H1 (cell line): Measurements from ENCODE around the gene NPFF. TPM values are rescaled to one million over a fixed set of nuclear protein-coding genes. Genes with fewer than 3 reads are reported as not detected.

Experiments used
- CTCF ChIA-PET: fragments of 300-600 bp; sonication (Branson Sonifier 250); formaldehyde crosslinking; loops from one replicate; lab custom pipeline; 2021; ENCODE audit not compliant: partially characterized antibody; lab: Charles Lee
- POLR2A ChIA-PET: fragments of 300-600 bp; sonication (Branson Sonifier 250); formaldehyde crosslinking; loops from one replicate; lab custom pipeline; 2021; ENCODE audit warnings: inconsistent platforms; ENCODE audit not compliant: partially characterized antibody; lab: Charles Lee
- DNase-seq, 2 experiments: peaks; one replicate each; pipeline versions ENCODE4 v3.0.0 to v3.0.0-alpha.2; 2010 to 2022; ENCODE audit warnings: low spot score in 2 of 2, low read depth in 1 of 2, mixed read lengths in 1 of 2
- FAIRE-seq: peaks from 2 replicates; lab custom pipeline; 2011; peaks lifted over from hg19 to GRCh38; lab: Jason Lieb, UNC
- H2AFZ ChIP-seq: 2 replicates; pipeline ENCODE4 v1.8.1; 2012; ENCODE audit warnings: low read length, inconsistent platforms
- H2AK5ac ChIP-seq: 2 replicates; pipeline ENCODE4 v1.6.1; 2013; ENCODE audit warnings: low read depth, low read length
- H2BK120ac ChIP-seq: replicated peaks from 2 replicates; pipeline ENCODE3; 2013; ENCODE audit warnings: low read depth, low read length, inconsistent platforms
- H2BK12ac ChIP-seq: 2 replicates; pipeline ENCODE4 v1.6.1; 2013; ENCODE audit warnings: low read depth, low read length
- H2BK15ac ChIP-seq: 2 replicates; pipeline ENCODE4 v1.6.1; 2013; ENCODE audit warnings: low read length
- H2BK20ac ChIP-seq: 2 replicates; pipeline ENCODE4 v1.6.1; 2013; ENCODE audit warnings: low read length
- H2BK5ac ChIP-seq: 2 replicates; pipeline ENCODE4 v1.6.1; 2013; ENCODE audit warnings: low read depth, low read length
- H3K14ac ChIP-seq: 2 replicates; pipeline ENCODE4 v1.6.1; 2013; ENCODE audit warnings: inconsistent platforms; ENCODE audit not compliant: insufficient read length
- H3K18ac ChIP-seq: 2 replicates; pipeline ENCODE4 v1.6.1; 2013; ENCODE audit warnings: low read length; ENCODE audit errors: extremely low read depth
- H3K23ac ChIP-seq: 2 replicates; pipeline ENCODE4 v1.6.1; 2013; ENCODE audit warnings: inconsistent platforms; ENCODE audit not compliant: insufficient read length
- H3K23me2 ChIP-seq: 2 replicates; pipeline ENCODE4 v1.6.1; 2013; ENCODE audit warnings: low read depth, low read length
- H3K27ac ChIP-seq: 2 replicates; pipeline ENCODE4 v1.6.1; 2011; ENCODE audit warnings: low read depth, low read length, inconsistent platforms
- H3K27me3 ChIP-seq, 4 experiments: replicated peaks in 1 of 4; 1 replicate in 1 of 4; 2 replicates in 3 of 4; pipeline versions ENCODE4 v1.6.1 to v1.8.1; 2011 to 2013; ENCODE audit warnings: low read length in 3 of 4, mild to moderate bottlenecking in 3 of 4, inconsistent platforms in 2 of 4, mixed read lengths in 2 of 4, moderate library complexity in 1 of 4; ENCODE audit not compliant: control insufficient read depth in 3 of 4, insufficient read depth in 3 of 4; ENCODE audit errors: extremely low read depth in 1 of 4
- H3K36me3 ChIP-seq, 4 experiments: 2 replicates each; pipeline versions ENCODE4 v1.6.1 to v1.8.1; 2011 to 2013; ENCODE audit warnings: mild to moderate bottlenecking in 4 of 4, low read length in 3 of 4, moderate library complexity in 2 of 4, control low read depth in 1 of 4, inconsistent platforms in 1 of 4; ENCODE audit not compliant: insufficient read depth in 4 of 4, control insufficient read depth in 2 of 4
- H3K4ac ChIP-seq: replicated peaks from 2 replicates; pipeline ENCODE3; 2013; ENCODE audit warnings: low read length, low read depth, mixed read lengths, inconsistent platforms; ENCODE audit not compliant: insufficient read length
- H3K4me1 ChIP-seq, 4 experiments: replicated peaks in 1 of 4; 1 replicate in 1 of 4; 2 replicates in 3 of 4; pipeline versions ENCODE4 v1.6.1 to v1.8.1; 2011 to 2013; ENCODE audit warnings: low read length in 3 of 4, inconsistent platforms in 2 of 4, mixed read lengths in 1 of 4; ENCODE audit not compliant: insufficient read depth in 4 of 4, control insufficient read depth in 3 of 4
- H3K4me2 ChIP-seq, 2 experiments: 2 replicates each; pipeline versions ENCODE4 v1.6.1 to v1.8.1; 2011 to 2013; ENCODE audit warnings: low read depth in 2 of 2, low read length in 2 of 2, control low read depth in 1 of 2, inconsistent platforms in 1 of 2, mild to moderate bottlenecking in 1 of 2; ENCODE audit not compliant: insufficient read depth in 1 of 2
- H3K4me3 ChIP-seq, 4 experiments: fragments of 200-600, 300-600 bp in 1 of 4; sonication (generic), shearing (Covaris generic), sonication (Bioruptor Twin) in 1 of 4; 2 replicates each; pipeline versions ENCODE4 v1.5.1 to v1.8.1; 2011 to 2016; ENCODE audit warnings: low read length in 4 of 4, low read depth in 3 of 4, control low read depth in 2 of 4, inconsistent platforms in 2 of 4, mild to moderate bottlenecking in 2 of 4, mixed read lengths in 1 of 4, moderate library complexity in 1 of 4; ENCODE audit not compliant: insufficient read depth in 2 of 4; ENCODE audit errors: extremely low read depth in 1 of 4
- H3K56ac ChIP-seq: replicated peaks from 2 replicates; pipeline ENCODE3; 2013; ENCODE audit warnings: low read depth, mild to moderate bottlenecking, mixed read lengths, low read length, inconsistent platforms; ENCODE audit not compliant: insufficient read length
- H3K79me1 ChIP-seq: 2 replicates; pipeline ENCODE4 v1.6.1; 2013; ENCODE audit warnings: low read depth, low read length, control low read depth
- H3K79me2 ChIP-seq, 2 experiments: 2 replicates each; pipeline versions ENCODE4 v1.6.1 to v1.8.1; 2012 to 2013; ENCODE audit warnings: low read length in 2 of 2, mild to moderate bottlenecking in 2 of 2, inconsistent platforms in 1 of 2; ENCODE audit not compliant: insufficient read depth in 2 of 2, control insufficient read depth in 1 of 2
- H3K9ac ChIP-seq, 4 experiments: replicated peaks in 1 of 4; 1 replicate in 1 of 4; 2 replicates in 3 of 4; pipeline versions ENCODE4 v1.6.1 to v1.8.1; 2011 to 2013; ENCODE audit warnings: low read depth in 3 of 4, low read length in 3 of 4, control low read depth in 2 of 4, mild to moderate bottlenecking in 2 of 4, moderate library complexity in 2 of 4, inconsistent platforms in 1 of 4; ENCODE audit errors: extremely low read depth in 1 of 4
- H3K9me3 ChIP-seq, 2 experiments: 2 replicates each; pipeline versions ENCODE4 v1.6.1 to v1.8.1; 2012 to 2013; ENCODE audit warnings: mild to moderate bottlenecking in 2 of 2, moderate library complexity in 2 of 2, control low read depth in 1 of 2, inconsistent platforms in 1 of 2, low read depth in 1 of 2, low read length in 1 of 2, mixed read lengths in 1 of 2; ENCODE audit not compliant: insufficient read depth in 2 of 2
- H4K20me1 ChIP-seq, 2 experiments: replicated peaks in 1 of 2; 2 replicates each; pipeline versions ENCODE3 to v1.8.1; 2011 to 2013; ENCODE audit warnings: inconsistent platforms in 2 of 2, low read length in 2 of 2, mild to moderate bottlenecking in 1 of 2; ENCODE audit not compliant: insufficient read depth in 2 of 2, control insufficient read depth in 1 of 2
- H4K5ac ChIP-seq: 2 replicates; pipeline ENCODE4 v1.6.1; 2013; ENCODE audit warnings: low read length, low read depth, mixed read lengths, inconsistent platforms; ENCODE audit not compliant: insufficient read length
- H4K8ac ChIP-seq: 2 replicates; pipeline ENCODE4 v1.8.0; 2013; ENCODE audit warnings: mild to moderate bottlenecking, moderate library complexity, low read length, inconsistent platforms; ENCODE audit not compliant: insufficient read depth; ENCODE audit errors: extremely low read depth
- H4K91ac ChIP-seq: replicated peaks from 2 replicates; pipeline ENCODE3; 2013; ENCODE audit warnings: low read length, mixed read lengths, inconsistent platforms; ENCODE audit not compliant: insufficient read length
- CHD2 ChIP-seq: IDR thresholded peaks from 2 replicates; pipeline ENCODE4 v1.6.1; 2012; ENCODE audit warnings: low read length, improper control_type of control experiment
- NRF1 ChIP-seq: IDR thresholded peaks from 2 replicates; pipeline ENCODE4 v1.6.1; 2011; ENCODE audit warnings: mild to moderate bottlenecking, low read depth, low read length, improper control_type of control experiment
- POLR2AphosphoS5 ChIP-seq: IDR thresholded peaks from 2 replicates; pipeline ENCODE4 v1.6.1; 2011; ENCODE audit warnings: low read depth, low read length
- WGBS, 2 experiments: shearing (Covaris generic) in 1 of 2; methylation state at CpG; one replicate each; pipeline versions ENCODE4 v1.1.6 to v1.1.7; 2013 to 2015; ENCODE audit warnings: low lambda C conversion rate in 2 of 2, mixed read lengths in 2 of 2, inconsistent platforms in 1 of 2, low coverage in 1 of 2, missing lambda C conversion rate in 1 of 2; ENCODE audit not compliant: insufficient replicate concordance in 2 of 2, insufficient coverage in 1 of 2, insufficient read length in 1 of 2; ENCODE audit errors: extremely low coverage in 1 of 2, missing lambda C conversion rate in 1 of 2; 5-methylcytosine and 5-hydroxymethylcytosine counted together
- polyA plus RNA-seq, 7 experiments: library from polyadenylated mRNA; depleted of rRNA in 3 of 7; stranded (reverse) in 5 of 7; unstranded in 2 of 7; fragments of >200 nt in 5 of 7; fragments of 200-250 nt in 2 of 7; gene quantifications; 1 replicate in 5 of 7; 2 replicates in 1 of 7; 4 replicates in 1 of 7; pipeline versions ENCODE4 v1.2.1 to v1.2.3, GENCODE V29; 2011 to 2013; ENCODE audit warnings: missing spikeins in 2 of 7, mixed read lengths in 2 of 7
- total RNA-seq: library from RNA; stranded (reverse); fragmentation: NEBNext Ultra II Directional; extraction: Animal tissue kit (Norgen Biotek cat#: 25700); gene quantifications from 2 replicates; pipeline ENCODE4 v1.2.1, GENCODE V29; 2021

Gene NPFF
- total and polyA plus RNA-seq, 2 of the 8 experiments (the other 6 are each of a cell fraction or from before 2014, with no cell fraction given), result not detected

- H4K20me1 ChIP-seq, result peaks cover 21 to 31% of the 10 kb centered on the region in 2 experiments
- H3K36me3 ChIP-seq, result peaks cover 53 to 98% (median 84%) of the 10 kb centered on the region in 4 experiments
- no peaks in the 10 kb centered on the region for H3K23me2 ChIP-seq
- H2AFZ ChIP-seq, result no peak overlapping the region
- no peaks in the 10 kb centered on the region; the same call in none of the 2 replicates for H3K79me1 ChIP-seq
- H2BK20ac ChIP-seq, result no peak overlapping the region
- H2BK15ac ChIP-seq, result no peak overlapping the region
- no peak overlapping the region; the same call in 1 of the 2 replicates for H4K8ac ChIP-seq
- 95% methylated on average over 11 of the region's 13 CpGs; no CpG with 5 or more reads in 1 of the 2 experiments for WGBS, 2 experiments
- no peak for TF ChIP-seq CHD2
- TF ChIP-seq NRF1, result no peak
- 0 out of 2 replicates have a peak, but pooled peaks have one; percentile 29 for TF ChIP-seq POLR2AphosphoS5
- no peak overlapping the region for H4K91ac ChIP-seq
- CTCF ChIA-PET, result interaction anchor here (1.0 to 5.3 kb wide), 10 partner anchors 8 to 271 kb away, joined by 3 to 57 read pairs (median 14); partner anchors contain the start of genes AAAS and MAP3K12
- H3K27me3 ChIP-seq, result no peaks in the 10 kb centered on the region
- H3K27ac ChIP-seq, result no peak overlapping the region
- H3K56ac ChIP-seq, result no peak overlapping the region
- no peak overlapping the region for H3K18ac ChIP-seq
- no peak overlapping the region for H3K23ac ChIP-seq
- no peak overlapping the region for H2AK5ac ChIP-seq
- H2BK5ac ChIP-seq, result no peak overlapping the region
- H3K4me1 ChIP-seq, result peaks cover 0 to 7% (median 1%) of the 10 kb centered on the region in 4 experiments; a peak in 3 of 7 replicates
- H4K5ac ChIP-seq, result no peak overlapping the region
- H3K14ac ChIP-seq, result no peak overlapping the region
- H2BK120ac ChIP-seq, result no peak overlapping the region
- POLR2A ChIA-PET, result interaction anchor here (0.6 to 67.0 kb wide), 8 partner anchors 7 to 186 kb away, joined by 3 to 3397 read pairs (median 4); partner anchors contain the start of genes AAAS, MAP3K12, NPFF and PCBP2
- H2BK12ac ChIP-seq, result no peak overlapping the region
- H3K9me3 ChIP-seq, result no peaks in the 10 kb centered on the region
- H3K9ac ChIP-seq, result no peak overlapping the region
- no peak overlapping the region for H3K4ac ChIP-seq
- DNase-seq (no peak), FAIRE-seq (no peak)
- no peak overlapping the region for H3K4me2 ChIP-seq
- no peak overlapping the region for H3K4me3 ChIP-seq
- H3K79me2 ChIP-seq, result peaks cover 0 to 45% of the 10 kb centered on the region in 2 experiments; a peak in 2 of 4 replicates
Observed at GRCh38 chr12:53474819-53475218, 32.5 kb downstream of the NPFF start.
